Measurements from ENCODE around the gene PSMA2. TPM values are rescaled to one million over a fixed set of nuclear protein-coding genes. Genes with fewer than 3 reads are reported as not detected.

The PSMA2 gene
- polyA plus RNA-seq, 1 of the 3 experiments (the other 2 are of a cell fraction) = 101 TPM

GRCh38 chr7:42907316-42907715 is 24.7 kb downstream of the PSMA2 start:
- CTCF ChIA-PET = interaction anchor here (0.6 to 3.0 kb wide), 3 partner anchors 17 to 208 kb away, joined by 3 to 12 read pairs (median 3); no protein-coding TSS in a partner anchor

More at GRCh38 chr7:42907316-42907715, 24.7 kb downstream of the PSMA2 start:
- no peaks in the 10 kb centered on the region for H3K27me3 ChIP-seq (ENCODE audit: insufficient read depth)
- TF ChIP-seq MEF2A (IDR thresholded peaks at IDR 0.05; ENCODE audit: borderline replicate concordance, low read depth) (no peak), RAD21 (IDR thresholded peaks at IDR 0.05; ENCODE audit: low read length) (no peak), EP300 (IDR thresholded peaks at IDR 0.05; ENCODE audit: borderline replicate concordance in 1 of 2, low read depth in 1 of 2, low read length in 1 of 2) (no peak), RCOR1 (IDR thresholded peaks at IDR 0.05; ENCODE audit: low read length) (no peak), SMC3 (IDR thresholded peaks at IDR 0.05; ENCODE audit: low read depth, low read length) (no peak), GATA2 (CRISPR knock-in tag; IDR thresholded peaks at IDR 0.05) (no peak), EZH2phosphoT487 (IDR thresholded peaks at IDR 0.05; ENCODE audit: borderline replicate concordance, low read depth) (no peak), FOXM1 (IDR thresholded peaks at IDR 0.05; ENCODE audit: low read depth) (no peak), CTCF (IDR thresholded peaks at IDR 0.05) (no peak), JUND (IDR thresholded peaks at IDR 0.05) (no peak), NRF1 (IDR thresholded peaks at IDR 0.05; ENCODE audit: low read depth, low read length) (no peak), SIN3A (IDR thresholded peaks at IDR 0.05; ENCODE audit: borderline replicate concordance, low read depth, low read length) (no peak), ZBTB33 (IDR thresholded peaks at IDR 0.05; ENCODE audit: borderline replicate concordance, low read depth) (no peak), RFX5 (IDR thresholded peaks at IDR 0.05; ENCODE audit: low read length) (no peak), CHD2 (IDR thresholded peaks at IDR 0.05; ENCODE audit: low read length, partially characterized antibody) (no peak)
- no peak overlapping the region for H3K9ac ChIP-seq
- POLR2A ChIA-PET = no interaction called here
- H3K4me1 ChIP-seq (ENCODE audit: control insufficient read depth in 1 of 2, insufficient read depth in 2 of 2, low read depth in 1 of 2, low read length in 1 of 2) = peaks cover 0 to 12% of the 10 kb centered on the region in 2 experiments; a peak in 2 of 4 replicates
- no peak overlapping the region for H3K27ac ChIP-seq (ENCODE audit: low read depth in 2 of 2, low read length in 1 of 2)
- no peak for DNase-seq
- no peaks in the 10 kb centered on the region for H3K9me2 ChIP-seq
- H3K4me2 ChIP-seq = no peak overlapping the region
- H3K36me3 ChIP-seq (replicated peaks in 1 of 2; ENCODE audit: control insufficient read depth in 1 of 2, insufficient read depth in 2 of 2, low read length in 1 of 2) = peaks cover 0 to 9% of the 10 kb centered on the region in 2 experiments
- H3K4me3 ChIP-seq (ENCODE audit: low read depth in 2 of 2, low read length in 1 of 2) = no peak overlapping the region
- peaks cover 19% of the 10 kb centered on the region; the same call in 1 of the 2 replicates for H3K79me2 ChIP-seq (ENCODE audit: insufficient read depth)
- H3F3A ChIP-seq (replicated peaks; ENCODE audit: insufficient read depth) = peaks cover 3% of the 10 kb centered on the region
- H3K9me3 ChIP-seq = no peaks in the 10 kb centered on the region
- no peak overlapping the region for H2AFZ ChIP-seq (ENCODE audit: low read depth)
- H4K20me1 ChIP-seq (ENCODE audit: insufficient read depth) = no peaks in the 10 kb centered on the region

All from SK-N-SH (cell line).